RPMI7951 (cell line): ENCODE measurements around the gene WNT10A. TPM values are rescaled to one million over a fixed set of nuclear protein-coding genes. Genes with fewer than 3 reads are reported as not detected.
"Not testable (repeated sequence)": the region's sequence is repeated elsewhere in the genome, so short reads cannot be mapped to it uniquely, and the experiment has no call there.

Experiments used
- DNase-seq: peaks from one replicate; pipeline ENCODE4 v3.0.0-alpha.2; 2012; ENCODE audit warnings: low read depth
- total RNA-seq: library from RNA; depleted of rRNA; stranded (reverse); fragments of >200 nt; shearing (Covaris generic); gene quantifications from 2 replicates; pipeline ENCODE4 v1.2.3, GENCODE V29; 2014; rRNA removed

The WNT10A gene
- 0.72 and 1.4 TPM in 2 replicates for total RNA-seq

DNA sequence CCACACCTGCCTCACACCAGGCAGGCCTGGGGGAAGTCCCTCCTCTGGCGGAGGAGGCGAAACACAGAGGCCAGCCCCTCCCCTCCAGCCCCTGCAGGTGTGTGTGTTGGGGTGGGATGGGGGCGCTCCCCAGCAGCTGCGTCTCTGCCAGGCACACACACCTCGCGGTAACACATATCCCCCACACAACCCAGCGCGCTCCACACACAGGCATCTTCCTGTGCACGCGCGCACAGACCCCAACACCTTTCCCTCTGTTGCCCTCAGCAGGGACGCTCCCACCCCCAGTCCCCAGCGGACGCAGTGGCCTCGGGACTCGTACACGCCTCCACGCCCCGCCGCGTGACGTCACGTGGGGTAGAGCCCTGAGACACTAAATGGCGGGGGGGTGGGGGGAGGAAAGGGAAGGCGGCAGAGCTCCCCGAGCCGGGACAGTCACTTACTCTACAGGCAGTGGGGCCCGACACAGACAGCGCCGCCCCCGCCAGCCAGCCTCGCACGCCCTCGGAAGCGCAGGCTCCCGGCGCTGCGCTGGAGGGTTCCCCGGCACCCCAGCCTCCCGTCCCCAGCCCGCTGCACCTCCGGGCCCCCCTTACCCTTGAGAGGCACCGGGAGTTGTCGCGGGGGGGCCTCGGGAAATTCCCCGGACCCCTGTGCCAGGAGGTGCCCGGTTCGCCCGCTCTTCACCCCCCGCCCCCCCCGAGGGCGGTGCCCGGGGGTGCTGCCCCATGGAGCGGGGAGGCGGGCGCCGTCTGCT, at the start of gene WNT10A:
TSS of gene WNT10A (plus strand) at position 751 of the 757 bp plus-strand sequence. CDS start 144 bp downstream, outside the sequence.
- DNase-seq: no peak

DNA sequence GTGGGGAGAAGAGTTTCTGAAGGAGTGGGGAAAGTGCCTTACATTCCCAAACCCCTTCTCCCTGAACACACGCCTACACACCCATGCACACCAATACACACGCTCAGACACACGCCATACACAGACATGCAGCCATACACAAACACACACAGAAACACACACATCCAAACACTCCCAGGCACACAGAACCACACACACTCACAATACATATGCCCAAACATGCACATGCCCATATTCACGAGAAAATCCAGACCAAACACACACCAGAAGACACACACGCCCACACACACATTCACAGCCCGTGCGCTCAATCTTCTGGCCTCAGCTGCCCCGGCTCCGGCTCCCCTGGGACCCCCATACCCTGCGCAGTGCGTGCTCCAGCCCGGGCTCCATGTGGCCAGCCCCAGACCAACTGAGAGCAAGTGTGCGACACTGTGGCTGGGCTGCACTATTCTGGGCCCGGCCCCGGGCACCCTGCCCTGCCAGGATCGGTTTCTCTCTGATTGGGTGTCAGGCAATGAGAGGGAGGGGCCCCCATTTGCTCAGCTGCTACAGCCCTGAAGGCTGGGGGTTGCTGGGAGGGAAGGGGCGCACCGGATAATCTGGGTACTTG, 49.2 kb upstream of the WNT10A start, which contains the start of gene PRKAG3:
TSS of gene PRKAG3 (minus strand) at position 426 of the 613 bp plus-strand sequence.
- DNase-seq: no peak

DNA sequence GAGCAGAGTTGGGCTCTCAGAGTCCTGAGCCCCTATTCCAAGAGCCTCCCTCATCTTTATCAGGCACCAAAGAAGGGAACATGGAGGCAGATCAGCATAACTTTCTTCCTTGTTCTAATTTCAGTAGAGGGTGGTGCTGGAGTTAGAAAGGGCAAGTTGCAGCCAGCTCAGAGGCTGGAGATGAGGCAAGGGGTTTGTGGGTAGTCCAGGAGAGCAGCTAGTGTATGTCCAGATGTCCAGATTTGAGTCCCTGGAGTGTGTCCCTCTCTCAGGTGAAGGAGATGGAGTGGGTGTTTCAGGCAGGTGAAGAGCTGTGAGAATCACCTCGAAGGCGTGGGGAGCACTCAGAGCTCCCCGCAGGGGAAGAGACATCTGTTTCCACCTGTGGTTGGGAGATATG, 48.6 kb upstream of the WNT10A start:
- DNase-seq: no peak

GRCh38 chr2:218832520-218832919, 48.1 kb upstream of the WNT10A start:
- peak; percentile 75 for DNase-seq

DNA sequence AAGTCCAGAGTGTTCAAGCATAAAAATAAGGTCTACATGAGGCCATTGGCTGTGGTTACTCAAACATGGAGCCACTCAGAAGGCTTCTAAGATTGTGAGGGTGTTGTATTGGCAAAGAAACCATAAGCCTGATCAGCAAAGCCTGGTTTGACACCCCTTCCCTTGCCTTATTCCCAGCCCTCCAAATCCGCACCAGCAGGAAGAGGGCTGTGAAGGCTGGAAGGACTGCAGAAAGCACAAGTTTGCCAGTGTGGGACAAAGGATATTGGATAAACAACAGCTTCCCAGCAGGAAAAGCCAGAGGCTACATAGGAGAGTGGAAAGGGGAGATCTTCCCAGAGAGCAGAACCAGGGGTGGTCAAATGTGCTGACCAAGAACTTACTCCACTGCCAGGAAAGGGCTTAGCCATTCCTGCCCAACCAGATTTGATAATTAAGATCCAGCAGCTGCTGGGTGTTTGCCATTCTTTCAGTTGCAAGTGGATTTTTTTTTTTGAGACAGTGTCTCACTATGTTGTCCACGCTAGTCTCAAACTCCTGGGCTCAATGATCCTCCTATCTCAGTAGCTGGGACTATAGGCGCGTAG, 47.5 kb upstream of the WNT10A start:
- no peak for DNase-seq

GRCh38 chr2:218834685-218835084, 46.0 kb upstream of the WNT10A start:
- no peak for DNase-seq

DNA sequence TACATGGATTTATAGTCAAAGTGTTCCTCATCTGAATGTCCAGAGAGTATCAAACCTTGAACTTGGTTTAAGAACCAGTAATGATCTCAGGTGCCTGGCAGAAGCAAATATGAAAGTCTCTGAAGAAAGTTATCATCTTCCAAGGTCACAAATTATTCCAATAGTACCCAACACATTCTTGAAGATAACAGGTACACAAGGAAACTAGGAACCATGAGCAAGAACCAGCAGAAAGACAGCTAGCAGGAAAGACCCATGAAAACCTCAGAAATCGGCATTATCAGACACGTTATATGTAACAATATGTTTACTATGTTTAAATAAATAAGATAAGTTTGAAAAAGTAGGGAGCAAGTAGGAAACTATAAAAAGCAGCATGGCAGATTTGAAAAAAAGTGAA, 43.2 kb upstream of the WNT10A start:
- DNase-seq: no peak

DNA sequence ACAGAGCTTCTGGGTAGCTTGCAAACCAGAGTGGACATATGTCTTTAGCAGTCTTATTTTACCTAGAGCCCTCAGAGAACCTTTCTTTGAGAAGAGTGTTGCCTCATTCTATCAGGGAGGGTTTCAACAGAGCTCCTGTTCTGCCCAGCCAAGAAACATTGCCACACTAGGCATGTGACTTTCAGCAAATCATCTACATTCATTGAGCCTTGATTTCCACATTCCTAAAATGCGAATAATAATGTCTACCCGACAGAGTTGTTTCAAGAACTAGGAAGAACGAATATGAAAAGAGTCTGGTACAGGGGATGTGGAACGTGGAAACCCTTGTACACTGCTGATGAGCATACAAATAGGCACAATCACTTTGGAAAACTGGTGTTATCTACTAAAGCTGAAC, 41.2 kb upstream of the WNT10A start:
- no peak for DNase-seq

GRCh38 chr2:218839888-218840287, 40.8 kb upstream of the WNT10A start:
- DNase-seq: no peak

DNA sequence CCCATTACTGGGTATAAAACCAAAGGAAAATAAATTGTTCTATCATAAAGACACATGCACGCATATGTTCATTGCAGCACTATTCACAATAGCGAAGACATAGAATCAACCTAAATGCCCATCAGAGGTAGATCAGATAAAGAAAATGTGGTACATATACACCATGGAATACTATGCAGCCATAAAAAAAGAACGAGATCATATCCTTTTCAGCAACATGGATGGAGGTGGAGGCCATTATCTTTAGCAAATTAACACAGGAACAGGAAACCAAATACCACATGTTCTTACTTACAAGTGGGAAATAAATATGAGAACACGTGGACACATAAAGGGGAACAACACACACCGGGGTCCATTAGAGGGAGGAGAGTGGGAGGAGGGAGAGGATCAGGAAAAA, 36.3 kb upstream of the WNT10A start:
- not testable (repeated sequence) for DNase-seq

- not testable (repeated sequence) for DNase-seq
Observed at GRCh38 chr2:218846963-218847362, 33.7 kb upstream of the WNT10A start.

- peak; percentile 73 for DNase-seq
Observed at GRCh38 chr2:218849721-218850120, 30.9 kb upstream of the WNT10A start.

GRCh38 chr2:218850796-218851195, 29.9 kb upstream of the WNT10A start:
- no peak for DNase-seq

DNA sequence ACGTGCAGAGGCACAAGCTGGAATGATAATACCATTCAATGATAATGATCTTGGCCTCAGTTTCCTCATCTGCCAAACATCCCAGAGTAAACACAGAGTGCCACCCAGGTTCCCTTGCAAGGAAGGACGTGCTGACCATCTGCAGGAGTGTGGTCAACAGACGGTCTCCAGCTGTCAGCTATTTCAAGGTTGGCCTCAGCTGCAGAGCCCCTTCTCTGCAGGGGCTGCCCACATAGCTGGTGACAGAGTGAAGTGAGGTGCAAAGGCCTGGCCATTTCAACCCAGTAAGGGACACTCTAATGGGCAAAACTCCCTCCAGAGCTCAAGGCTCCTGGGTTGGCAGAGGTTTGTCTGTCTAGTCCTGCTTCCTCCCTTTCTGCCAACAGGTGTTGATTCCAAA, 29.4 kb upstream of the WNT10A start:
- no peak for DNase-seq

GRCh38 chr2:218852911-218853667, 27.6 kb upstream of the WNT10A start:
- DNase-seq: peak; percentile 66

GRCh38 chr2:218853766-218854165, 26.9 kb upstream of the WNT10A start:
- peak; percentile 84 for DNase-seq

- DNase-seq: no peak
Observed at GRCh38 chr2:218854860-218855259, 25.8 kb upstream of the WNT10A start.

DNA sequence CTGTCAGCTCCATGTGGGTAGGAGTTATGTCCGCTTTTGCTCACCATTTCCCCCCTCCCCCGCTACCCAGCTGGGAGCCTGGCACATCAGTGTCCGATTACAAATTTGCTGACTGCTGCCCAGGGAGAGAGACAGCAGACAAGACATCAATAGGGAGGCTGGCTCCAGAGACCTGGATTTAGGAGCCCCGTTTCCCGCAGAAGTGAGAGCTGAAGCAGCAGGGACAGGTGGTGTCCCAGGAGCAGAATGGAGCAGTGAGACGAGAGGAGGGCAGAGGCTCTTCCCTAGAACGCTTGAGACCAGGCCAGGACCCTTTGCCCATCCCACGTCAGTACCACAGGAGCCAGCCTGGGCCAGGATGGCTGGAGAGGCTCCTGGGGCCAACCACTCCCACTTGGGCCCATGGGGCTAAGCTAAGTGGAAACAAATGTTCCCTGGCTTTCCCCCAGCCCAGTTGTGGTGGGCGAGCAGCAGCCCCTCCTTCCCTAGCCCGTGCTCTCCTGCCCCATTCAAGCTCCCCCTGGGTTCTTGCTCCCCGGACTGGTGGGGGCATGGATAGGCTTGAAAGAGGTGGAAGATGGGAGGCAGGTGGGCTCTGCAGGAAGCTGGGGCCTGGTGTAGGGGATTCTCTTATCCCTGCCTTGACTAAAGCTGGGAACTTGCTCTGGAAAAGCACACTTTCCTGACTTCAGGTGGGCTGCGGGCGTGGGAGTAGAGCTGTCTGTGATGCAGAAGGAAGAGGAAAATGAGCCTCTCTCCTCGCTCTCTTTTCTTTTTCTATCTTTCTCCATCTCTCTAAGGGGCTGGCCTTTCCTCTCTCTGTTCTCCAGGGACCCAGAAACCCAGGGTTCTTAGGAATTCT, 25.1 kb upstream of the WNT10A start:
- DNase-seq: no peak

GRCh38 chr2:218856167-218856895, 24.3 kb upstream of the WNT10A start:
- peak; percentile 43 for DNase-seq

- no peak for DNase-seq
Observed at GRCh38 chr2:218856896-218857243, 23.8 kb upstream of the WNT10A start.
